Common myeloid progenitor, CD34-positive (primary cell): Measurements from ENCODE around the gene SLX4IP.

Experiments used
- CTCF ChIA-PET: fragments of 350-600 bp; sonication (Branson Sonifier 250); formaldehyde crosslinking; loops from one replicate; lab custom pipeline; 2021; ENCODE audit warnings: antibody characterized with exemption; lab: Charles Lee
- POLR2A ChIA-PET: fragments of 350-600 bp; sonication (Branson Sonifier 250); formaldehyde crosslinking; loops from one replicate; lab custom pipeline; 2021; ENCODE audit warnings: antibody characterized with exemption; lab: Charles Lee
- DNase-seq, 3 donors: peaks; one replicate each; pipeline versions ENCODE4 v3.0.0 to v3.0.0-alpha.2; 2013
- H3K27ac ChIP-seq, 2 experiments: 1 replicate in 1 of 2; 2 replicates in 1 of 2; pipeline ENCODE4 v1.7.0; 2013; ENCODE audit warnings: inconsistent platforms in 2 of 2, low read length in 2 of 2, mild to moderate bottlenecking in 2 of 2, low read depth in 1 of 2, moderate library complexity in 1 of 2; ENCODE audit not compliant: severe bottlenecking in 2 of 2, insufficient read depth in 1 of 2, poor library complexity in 1 of 2
- H3K27me3 ChIP-seq, 5 experiments: replicated peaks in 2 of 5; 1 replicate in 3 of 5; 2 replicates in 2 of 5; pipeline versions ENCODE4 v1.6.1 to v1.7.0; 2013; ENCODE audit warnings: low read length in 4 of 5, mild to moderate bottlenecking in 2 of 5, moderate library complexity in 2 of 5, inconsistent platforms in 1 of 5; ENCODE audit not compliant: insufficient read depth in 5 of 5, control insufficient read depth in 4 of 5
- H3K36me3 ChIP-seq, 4 experiments: 1 replicate in 2 of 4; 2 replicates in 2 of 4; pipeline versions ENCODE4 v1.6.1 to v1.7.0; 2013; ENCODE audit warnings: low read length in 3 of 4, control low read depth in 1 of 4, mild to moderate bottlenecking in 1 of 4; ENCODE audit not compliant: control insufficient read depth in 4 of 4, insufficient read depth in 4 of 4
- H3K4me1 ChIP-seq, 4 experiments: 1 replicate in 3 of 4; 2 replicates in 1 of 4; pipeline versions ENCODE4 v1.6.1 to v1.7.1; 2013; ENCODE audit warnings: low read length in 3 of 4, mild to moderate bottlenecking in 3 of 4, control low read depth in 1 of 4, inconsistent platforms in 1 of 4, moderate library complexity in 1 of 4; ENCODE audit not compliant: control insufficient read depth in 4 of 4, insufficient read depth in 4 of 4; ENCODE audit errors: control extremely low read depth in 1 of 4
- H3K4me3 ChIP-seq, 7 experiments: 1 replicate in 4 of 7; 2 replicates in 3 of 7; pipeline versions ENCODE4 v1.5.1 to v1.7.0; 2013; ENCODE audit warnings: mild to moderate bottlenecking in 7 of 7, low read length in 6 of 7, moderate library complexity in 6 of 7, inconsistent platforms in 2 of 7, low read depth in 2 of 7, control low read depth in 1 of 7; ENCODE audit not compliant: insufficient read depth in 4 of 7, control insufficient read depth in 1 of 7; ENCODE audit errors: extremely low read depth in 1 of 7
- H3K9me3 ChIP-seq, 5 experiments: 1 replicate in 4 of 5; 2 replicates in 1 of 5; pipeline versions ENCODE4 v1.6.1 to v1.7.1; 2013; ENCODE audit warnings: low read length in 4 of 5, mild to moderate bottlenecking in 2 of 5, inconsistent platforms in 1 of 5, low read depth in 1 of 5, moderate library complexity in 1 of 5; ENCODE audit not compliant: control insufficient read depth in 4 of 5, insufficient read depth in 2 of 5; ENCODE audit errors: control extremely low read depth in 1 of 5
- WGBS: methylation state at CpG from one replicate; pipeline ENCODE4 v1.1.5; 2013; ENCODE audit not compliant: insufficient coverage; 5-methylcytosine and 5-hydroxymethylcytosine counted together

SLX4IP gene

DNA sequence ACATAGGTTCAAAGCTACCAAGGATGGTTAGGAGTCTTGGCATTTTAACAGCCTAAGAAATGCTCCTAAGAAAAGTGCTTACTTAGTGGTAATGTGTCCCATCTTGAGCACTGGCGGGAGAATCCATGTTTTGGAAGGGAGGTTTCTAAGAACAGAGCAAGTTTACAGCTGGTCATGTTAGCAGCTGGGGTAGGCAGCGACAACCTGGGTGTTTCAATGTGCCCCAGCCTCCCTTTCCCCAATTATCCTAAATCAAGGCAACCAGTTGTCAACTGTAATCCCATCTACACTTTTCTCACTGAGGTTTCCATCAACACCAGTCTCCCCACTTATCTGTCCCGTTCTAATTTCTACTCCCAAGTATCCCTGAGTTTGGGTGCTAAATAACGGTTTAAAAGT lies 240.3 kb downstream of the SLX4IP start:
- no peak for DNase-seq
- Histone ChIP-seq H3K4me3 (peak overlapping the region in 1 of 7 experiments; percentile 84), H3K4me1 (peaks cover 0 to 42% (median 37%) of the 10 kb centered on the region in 4 experiments), H3K9me3 (no peaks in the 10 kb centered on the region), H3K27me3 (peaks cover 0 to 4% (median 0%) of the 10 kb centered on the region in 5 experiments), H3K36me3 (peaks cover 0 to 2% (median 0%) of the 10 kb centered on the region in 4 experiments), H3K27ac (no peak overlapping the region)
- POLR2A ChIA-PET, result interaction anchor here (1.8 kb wide), 1 partner anchor 12 kb away, joined by 3 read pairs; no protein-coding TSS in a partner anchor
- WGBS, result 100% methylated on average over 4 of the region's 4 CpGs
- CTCF ChIA-PET, result interaction anchor here (0.8 to 1.6 kb wide), 6 partner anchors 10 to 599 kb away, joined by 3 to 4 read pairs (median 4); no protein-coding TSS in a partner anchor

DNA sequence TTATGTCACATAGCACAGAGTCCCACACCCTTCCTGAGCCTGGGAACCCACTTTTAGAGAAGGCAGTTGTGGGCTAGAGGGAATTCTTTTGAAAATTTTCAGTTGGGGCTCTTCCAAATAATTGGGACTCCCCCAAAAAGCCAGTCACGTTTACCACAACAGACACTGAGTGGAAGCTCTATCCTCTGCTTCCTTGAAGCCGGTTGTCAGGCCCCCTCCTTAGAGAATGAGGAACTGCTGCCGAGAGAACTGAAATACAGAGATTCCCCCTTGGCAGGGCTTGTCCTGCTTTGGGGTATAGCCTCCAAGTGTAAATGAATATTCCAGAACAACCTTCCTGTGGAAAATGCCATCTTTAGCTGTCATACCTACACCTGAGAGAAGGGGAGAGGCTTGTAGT lies 241.4 kb downstream of the SLX4IP start:
- POLR2A ChIA-PET, result no interaction called here

More for the DNA sequence above, 241.4 kb downstream of the SLX4IP start:
- WGBS, result 0% methylated on average over 3 of the region's 3 CpGs
- H3K27ac ChIP-seq, result no peak overlapping the region
- H3K9me3 ChIP-seq, result no peaks in the 10 kb centered on the region
- CTCF ChIA-PET, result interaction anchor here (0.8 to 1.6 kb wide), 3 partner anchors 9 to 598 kb away, joined by 3 read pairs; no protein-coding TSS in a partner anchor
- H3K36me3 ChIP-seq, result no peaks in the 10 kb centered on the region
- peaks cover 0 to 33% (median 28%) of the 10 kb centered on the region in 4 experiments for H3K4me1 ChIP-seq
- peak; percentile 1 to 60 (median 49) for DNase-seq
- H3K27me3 ChIP-seq, result peaks cover 0 to 4% (median 0%) of the 10 kb centered on the region in 5 experiments
- no peak overlapping the region for H3K4me3 ChIP-seq
